Cardiac muscle cell (in vitro differentiated cells and primary cell): ENCODE results near the gene SUCLG2. TPM values are rescaled to one million over a fixed set of nuclear protein-coding genes. Genes with fewer than 3 reads are reported as not detected.

Source experiments
- DNase-seq, 2 donors: peaks; one replicate each; pipeline versions ENCODE4 v3.0.0 to v3.0.0-alpha.2; 2010 to 2017; ENCODE audit warnings: low read depth in 1 of 2, low spot score in 1 of 2
- H3K27ac ChIP-seq: fragments of 200-600 bp; sonication (generic); 2 replicates; pipeline ENCODE4 v1.5.1; 2016
- H3K27me3 ChIP-seq: fragments of 200-600 bp; sonication (generic); 2 replicates; pipeline ENCODE4 v1.6.0; 2016; ENCODE audit warnings: control low read depth
- H3K36me3 ChIP-seq: fragments of 200-600 bp; sonication (generic); 2 replicates; pipeline ENCODE4 v1.5.1; 2016; ENCODE audit warnings: control low read depth
- H3K4me1 ChIP-seq: fragments of 200-600 bp; sonication (generic); 2 replicates; pipeline ENCODE4 v1.8.1; 2017; ENCODE audit warnings: low read depth, mild to moderate bottlenecking, mixed run types
- H3K4me3 ChIP-seq: fragments of 200-600 bp; sonication (generic); 2 replicates; pipeline ENCODE4 v1.5.1; 2016; ENCODE audit warnings: mild to moderate bottlenecking
- H3K9me3 ChIP-seq: fragments of 200-600 bp; sonication (generic); 2 replicates; pipeline ENCODE4 v1.5.1; 2017; ENCODE audit warnings: low read depth, mild to moderate bottlenecking, control low read depth
- CTCF ChIP-seq: IDR thresholded peaks from 2 replicates; pipeline ENCODE4 v1.5.1; 2012; ENCODE audit warnings: low read depth, mild to moderate bottlenecking, low read length
- polyA plus RNA-seq: library from polyadenylated mRNA; unstranded; fragments of >200 nt; fragmentation: Nextera tagmentation; extraction: Ambion mirVana; gene quantifications from 2 replicates; pipeline ENCODE4 v1.2.1, GENCODE V29; 2016
- total RNA-seq: library from RNA; depleted of rRNA; stranded (reverse); fragments of >200 nt; gene quantifications from 2 replicates; pipeline ENCODE4 v1.2.3, GENCODE V29; 2016

The SUCLG2 gene
- total and polyA plus RNA-seq, 2 experiments from 2014 or later, result 38.4 to 39.0 TPM

- Histone ChIP-seq H3K4me3 (no peak overlapping the region), H3K27ac (peak overlapping the region; percentile 80), H3K36me3 (no peaks in the 10 kb centered on the region), H3K4me1 (peaks cover 17% of the 10 kb centered on the region), H3K9me3 (peaks cover 6% of the 10 kb centered on the region), H3K27me3 (no peaks in the 10 kb centered on the region)
- DNase-seq, result peak; percentile 59 to 88
- no peak for TF ChIP-seq CTCF
These were observed 235.8 kb downstream of the SUCLG2 start for GRCh38 chr3:67418426-67419217.

GRCh38 chr3:67416703-67417102 lies 237.7 kb downstream of the SUCLG2 start:
- H3K4me1 ChIP-seq, result peaks cover 21% of the 10 kb centered on the region
- H3K9me3 ChIP-seq, result peaks cover 6% of the 10 kb centered on the region
- no peaks in the 10 kb centered on the region for H3K27me3 ChIP-seq
- H3K4me3 ChIP-seq, result no peak overlapping the region
- TF ChIP-seq CTCF, result no peak
- no peaks in the 10 kb centered on the region for H3K36me3 ChIP-seq
- H3K27ac ChIP-seq, result no peak overlapping the region
- no peak for DNase-seq

GRCh38 chr3:67415511-67415910 lies 238.9 kb downstream of the SUCLG2 start:
- H3K4me3 ChIP-seq, result no peak overlapping the region
- peaks cover 21% of the 10 kb centered on the region for H3K4me1 ChIP-seq
- no peaks in the 10 kb centered on the region for H3K27me3 ChIP-seq
- H3K9me3 ChIP-seq, result peaks cover 5% of the 10 kb centered on the region
- no peak for TF ChIP-seq CTCF
- no peaks in the 10 kb centered on the region for H3K36me3 ChIP-seq
- H3K27ac ChIP-seq, result no peak overlapping the region
- no peak for DNase-seq

- no peaks in the 10 kb centered on the region for H3K27me3 ChIP-seq
- no peak for TF ChIP-seq CTCF
- DNase-seq, result no peak
- peaks cover 21% of the 10 kb centered on the region for H3K4me1 ChIP-seq
- H3K27ac ChIP-seq, result no peak overlapping the region
- no peaks in the 10 kb centered on the region for H3K36me3 ChIP-seq
- H3K4me3 ChIP-seq, result no peak overlapping the region
- no peaks in the 10 kb centered on the region for H3K9me3 ChIP-seq
These were observed 239.7 kb downstream of the SUCLG2 start for GRCh38 chr3:67414740-67415139.

- DNase-seq, result no peak
- no peaks in the 10 kb centered on the region for H3K9me3 ChIP-seq
These were observed 249.2 kb downstream of the SUCLG2 start for GRCh38 chr3:67405193-67405592.

More at GRCh38 chr3:67405193-67405592, 249.2 kb downstream of the SUCLG2 start:
- TF ChIP-seq CTCF, result no peak
- no peak overlapping the region for H3K27ac ChIP-seq
- H3K27me3 ChIP-seq, result no peaks in the 10 kb centered on the region
- H3K4me3 ChIP-seq, result no peak overlapping the region
- H3K4me1 ChIP-seq, result peaks cover 10% of the 10 kb centered on the region
- H3K36me3 ChIP-seq, result no peaks in the 10 kb centered on the region
